ENCODE measurements around the gene PAPPA. TPM values are rescaled to one million over a fixed set of nuclear protein-coding genes. Genes with fewer than 3 reads are reported as not detected.
A peak's percentile ranks its signal among the peaks of the same experiment; 100 is the strongest.

The PAPPA gene
- total RNA-seq, 1 experiment from 2014 or later: 0.22 TPM

GRCh38 chr9:116349684-116350083 lies 196.1 kb downstream of the PAPPA start:
- no peaks in the 10 kb centered on the region for H3K36me3 Mint-ChIP-seq
- H3K27me3 Mint-ChIP-seq (ENCODE audit: low read depth): peaks cover 35% of the 10 kb centered on the region
- peaks cover 2% of the 10 kb centered on the region for H3K4me1 Mint-ChIP-seq
- CTCF ChIA-PET: no interaction called here
- ATAC-seq: no peak
- TF ChIP-seq ZNF396 (CRISPR knock-in tag; IDR thresholded peaks at IDR 0.05; ENCODE audit: borderline replicate concordance) (no peak), GRHL2 (CRISPR knock-in tag; IDR thresholded peaks at IDR 0.05; ENCODE audit: insufficient replicate concordance, severe bottlenecking) (no peak), ZBTB21 (CRISPR knock-in tag; IDR thresholded peaks at IDR 0.05; ENCODE audit: borderline replicate concordance) (no peak), MAX (CRISPR knock-in tag; IDR thresholded peaks at IDR 0.05) (no peak), FOXJ3 (CRISPR knock-in tag; IDR thresholded peaks at IDR 0.05; ENCODE audit: borderline replicate concordance) (no peak), NFYB (CRISPR knock-in tag; conservative IDR thresholded peaks at IDR 0.05; ENCODE audit: low read depth) (no peak)
- TF ChIP-seq, protein P1, sequence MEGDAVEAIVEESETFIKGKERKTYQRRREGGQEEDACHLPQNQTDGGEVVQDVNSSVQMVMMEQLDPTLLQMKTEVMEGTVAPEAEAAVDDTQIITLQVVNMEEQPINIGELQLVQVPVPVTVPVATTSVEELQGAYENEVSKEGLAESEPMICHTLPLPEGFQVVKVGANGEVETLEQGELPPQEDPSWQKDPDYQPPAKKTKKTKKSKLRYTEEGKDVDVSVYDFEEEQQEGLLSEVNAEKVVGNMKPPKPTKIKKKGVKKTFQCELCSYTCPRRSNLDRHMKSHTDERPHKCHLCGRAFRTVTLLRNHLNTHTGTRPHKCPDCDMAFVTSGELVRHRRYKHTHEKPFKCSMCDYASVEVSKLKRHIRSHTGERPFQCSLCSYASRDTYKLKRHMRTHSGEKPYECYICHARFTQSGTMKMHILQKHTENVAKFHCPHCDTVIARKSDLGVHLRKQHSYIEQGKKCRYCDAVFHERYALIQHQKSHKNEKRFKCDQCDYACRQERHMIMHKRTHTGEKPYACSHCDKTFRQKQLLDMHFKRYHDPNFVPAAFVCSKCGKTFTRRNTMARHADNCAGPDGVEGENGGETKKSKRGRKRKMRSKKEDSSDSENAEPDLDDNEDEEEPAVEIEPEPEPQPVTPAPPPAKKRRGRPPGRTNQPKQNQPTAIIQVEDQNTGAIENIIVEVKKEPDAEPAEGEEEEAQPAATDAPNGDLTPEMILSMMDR (IDR thresholded peaks at IDR 0.05): no peak
- TF ChIP-seq, protein P2, sequence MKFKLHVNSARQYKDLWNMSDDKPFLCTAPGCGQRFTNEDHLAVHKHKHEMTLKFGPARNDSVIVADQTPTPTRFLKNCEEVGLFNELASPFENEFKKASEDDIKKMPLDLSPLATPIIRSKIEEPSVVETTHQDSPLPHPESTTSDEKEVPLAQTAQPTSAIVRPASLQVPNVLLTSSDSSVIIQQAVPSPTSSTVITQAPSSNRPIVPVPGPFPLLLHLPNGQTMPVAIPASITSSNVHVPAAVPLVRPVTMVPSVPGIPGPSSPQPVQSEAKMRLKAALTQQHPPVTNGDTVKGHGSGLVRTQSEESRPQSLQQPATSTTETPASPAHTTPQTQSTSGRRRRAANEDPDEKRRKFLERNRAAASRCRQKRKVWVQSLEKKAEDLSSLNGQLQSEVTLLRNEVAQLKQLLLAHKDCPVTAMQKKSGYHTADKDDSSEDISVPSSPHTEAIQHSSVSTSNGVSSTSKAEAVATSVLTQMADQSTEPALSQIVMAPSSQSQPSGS (CRISPR knock-in tag; IDR thresholded peaks at IDR 0.05; ENCODE audit: borderline replicate concordance, low read depth): no peak
- no peak overlapping the region for H3K27ac Mint-ChIP-seq
- no peaks in the 10 kb centered on the region for H3K9me3 Mint-ChIP-seq
- H3K4me3 Mint-ChIP-seq: no peak overlapping the region
- POLR2A ChIA-PET: no interaction called here
- DNase-seq (ENCODE audit: low spot score): no peak

DNA sequence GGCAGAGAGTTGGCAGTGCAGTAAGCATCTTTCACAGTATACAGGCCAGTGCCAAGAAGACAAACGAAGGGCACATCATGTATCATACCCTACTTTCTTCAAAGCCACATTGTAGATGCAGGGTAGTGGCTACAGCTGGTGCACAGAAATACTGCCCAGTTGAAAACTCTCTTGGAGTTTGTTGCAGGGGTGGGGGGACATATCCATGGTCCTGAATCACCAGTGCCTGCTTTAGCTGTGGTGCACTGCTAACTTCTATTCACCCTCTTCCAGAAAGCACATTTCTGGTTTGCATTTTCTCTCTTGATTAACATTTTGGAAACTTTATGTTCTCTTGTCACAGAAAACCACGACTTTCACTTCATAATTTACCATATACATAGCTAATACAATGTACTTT lies 196.6 kb downstream of the PAPPA start:
- H3K36me3 Mint-ChIP-seq: no peaks in the 10 kb centered on the region

More for the DNA sequence above, 196.6 kb downstream of the PAPPA start:
- TF ChIP-seq, protein P3, sequence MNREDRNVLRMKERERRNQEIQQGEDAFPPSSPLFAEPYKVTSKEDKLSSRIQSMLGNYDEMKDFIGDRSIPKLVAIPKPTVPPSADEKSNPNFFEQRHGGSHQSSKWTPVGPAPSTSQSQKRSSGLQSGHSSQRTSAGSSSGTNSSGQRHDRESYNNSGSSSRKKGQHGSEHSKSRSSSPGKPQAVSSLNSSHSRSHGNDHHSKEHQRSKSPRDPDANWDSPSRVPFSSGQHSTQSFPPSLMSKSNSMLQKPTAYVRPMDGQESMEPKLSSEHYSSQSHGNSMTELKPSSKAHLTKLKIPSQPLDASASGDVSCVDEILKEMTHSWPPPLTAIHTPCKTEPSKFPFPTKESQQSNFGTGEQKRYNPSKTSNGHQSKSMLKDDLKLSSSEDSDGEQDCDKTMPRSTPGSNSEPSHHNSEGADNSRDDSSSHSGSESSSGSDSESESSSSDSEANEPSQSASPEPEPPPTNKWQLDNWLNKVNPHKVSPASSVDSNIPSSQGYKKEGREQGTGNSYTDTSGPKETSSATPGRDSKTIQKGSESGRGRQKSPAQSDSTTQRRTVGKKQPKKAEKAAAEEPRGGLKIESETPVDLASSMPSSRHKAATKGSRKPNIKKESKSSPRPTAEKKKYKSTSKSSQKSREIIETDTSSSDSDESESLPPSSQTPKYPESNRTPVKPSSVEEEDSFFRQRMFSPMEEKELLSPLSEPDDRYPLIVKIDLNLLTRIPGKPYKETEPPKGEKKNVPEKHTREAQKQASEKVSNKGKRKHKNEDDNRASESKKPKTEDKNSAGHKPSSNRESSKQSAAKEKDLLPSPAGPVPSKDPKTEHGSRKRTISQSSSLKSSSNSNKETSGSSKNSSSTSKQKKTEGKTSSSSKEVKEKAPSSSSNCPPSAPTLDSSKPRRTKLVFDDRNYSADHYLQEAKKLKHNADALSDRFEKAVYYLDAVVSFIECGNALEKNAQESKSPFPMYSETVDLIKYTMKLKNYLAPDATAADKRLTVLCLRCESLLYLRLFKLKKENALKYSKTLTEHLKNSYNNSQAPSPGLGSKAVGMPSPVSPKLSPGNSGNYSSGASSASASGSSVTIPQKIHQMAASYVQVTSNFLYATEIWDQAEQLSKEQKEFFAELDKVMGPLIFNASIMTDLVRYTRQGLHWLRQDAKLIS (CRISPR knock-in tag; IDR thresholded peaks at IDR 0.05; ENCODE audit: borderline replicate concordance): no peak
- no peak for TF ChIP-seq ZSCAN18 (CRISPR knock-in tag; IDR thresholded peaks at IDR 0.05)
- TF ChIP-seq, protein P4, sequence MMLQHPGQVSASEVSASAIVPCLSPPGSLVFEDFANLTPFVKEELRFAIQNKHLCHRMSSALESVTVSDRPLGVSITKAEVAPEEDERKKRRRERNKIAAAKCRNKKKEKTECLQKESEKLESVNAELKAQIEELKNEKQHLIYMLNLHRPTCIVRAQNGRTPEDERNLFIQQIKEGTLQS (CRISPR knock-in tag; conservative IDR thresholded peaks at IDR 0.05): no peak
- Mint-ChIP-seq H3K9me3 (no peaks in the 10 kb centered on the region), H3K4me1 (peaks cover 7% of the 10 kb centered on the region), H3K4me3 (no peak overlapping the region), H3K27me3 (ENCODE audit: low read depth) (peaks cover 32% of the 10 kb centered on the region), H3K27ac (no peak overlapping the region)
- CTCF ChIA-PET: no interaction called here
- POLR2A ChIA-PET: no interaction called here
- peak; percentile 46; the same call in 1 of the 2 replicates for ATAC-seq
- no peak for DNase-seq (ENCODE audit: low spot score)

Data from WTC11 (cell line).